IMR-90 (cell line): ENCODE results near the gene HSPA12A. TPM values are rescaled to one million over a fixed set of nuclear protein-coding genes. Genes with fewer than 3 reads are reported as not detected.

Source experiments
- ATAC-seq: fragments of 200-7000 bp; cut with Tn5 transposase; 2 replicates; pipeline ENCODE4 v1.9.1; 2020; ENCODE audit warnings: low read depth, mild to moderate bottlenecking, moderate library complexity
- BruUV-seq: library from RNA; stranded (reverse); fragments of 400-500 nt; replicated peaks from 2 replicates; lab custom pipeline; 2021; lab: Mats Ljungman, UMichigan
- CTCF ChIA-PET: fragments of 300-600 bp; formaldehyde crosslinking; extraction: SDS; loops from one replicate; lab custom pipeline; 2021; ENCODE audit warnings: antibody characterized with exemption; lab: Yijun Ruan, JAX
- POLR2A ChIA-PET: fragments of 300-600 bp; sonication (Branson Sonifier 250); formaldehyde crosslinking; loops from one replicate; lab custom pipeline; 2022; ENCODE audit warnings: antibody characterized with exemption; ENCODE audit not compliant: unreplicated experiment; lab: Charles Lee
- DNase-seq: peaks from one replicate; pipeline ENCODE4 v3.0.0; 2013
- H2AFZ ChIP-seq: replicated peaks from 2 replicates; pipeline ENCODE3; 2013; ENCODE audit warnings: low read length, mild to moderate bottlenecking; ENCODE audit not compliant: poor library complexity
- H2AK5ac ChIP-seq: 2 replicates; pipeline ENCODE4 v1.6.1; 2013; ENCODE audit warnings: low read depth, low read length, inconsistent platforms
- H2AK9ac ChIP-seq: replicated peaks from 2 replicates; pipeline ENCODE3; 2013; ENCODE audit warnings: mild to moderate bottlenecking, low read depth, low read length, moderate library complexity; ENCODE audit not compliant: poor library complexity
- H2BK120ac ChIP-seq: 2 replicates; pipeline ENCODE4 v1.6.1; 2013; ENCODE audit warnings: low read depth, low read length, inconsistent platforms
- H2BK15ac ChIP-seq: 3 replicates; pipeline ENCODE4 v1.6.1; 2013; ENCODE audit warnings: low read depth, low read length, inconsistent platforms
- H2BK20ac ChIP-seq: 2 replicates; pipeline ENCODE4 v1.6.1; 2013; ENCODE audit warnings: low read depth, mild to moderate bottlenecking, inconsistent platforms, low read length, moderate library complexity
- H2BK5ac ChIP-seq: 2 replicates; pipeline ENCODE4 v1.6.1; 2013; ENCODE audit warnings: mild to moderate bottlenecking, low read depth, low read length, inconsistent platforms; ENCODE audit not compliant: poor library complexity, severe bottlenecking
- H3K14ac ChIP-seq: replicated peaks from 2 replicates; pipeline ENCODE4 v1.6.1; 2013; ENCODE audit warnings: low read depth, low read length, inconsistent platforms
- H3K18ac ChIP-seq: 2 replicates; pipeline ENCODE4 v1.6.1; 2013; ENCODE audit warnings: low read depth, low read length, control low read depth
- H3K23ac ChIP-seq: 2 replicates; pipeline ENCODE4 v1.6.1; 2013; ENCODE audit warnings: low read depth, low read length, inconsistent platforms
- H3K27ac ChIP-seq: 2 replicates; pipeline ENCODE4 v1.5.1; 2013; ENCODE audit warnings: mild to moderate bottlenecking, control low read depth, low read length; ENCODE audit not compliant: insufficient read depth
- H3K27me3 ChIP-seq: 2 replicates; pipeline ENCODE4 v1.6.1; 2013; ENCODE audit warnings: low read length; ENCODE audit not compliant: control insufficient read depth, insufficient read depth
- H3K36me3 ChIP-seq: 2 replicates; pipeline ENCODE4 v1.6.1; 2013; ENCODE audit warnings: low read length, mixed read lengths; ENCODE audit not compliant: control insufficient read depth, insufficient read depth
- H3K4ac ChIP-seq: 2 replicates; pipeline ENCODE4 v1.6.1; 2013; ENCODE audit warnings: low read depth, low read length, inconsistent platforms
- H3K4me1 ChIP-seq: 2 replicates; pipeline ENCODE4 v1.6.1; 2013; ENCODE audit warnings: low read length, mixed read lengths; ENCODE audit not compliant: control insufficient read depth, insufficient read depth
- H3K4me2 ChIP-seq: 2 replicates; pipeline ENCODE4 v1.6.1; 2013; ENCODE audit warnings: low read depth, mild to moderate bottlenecking, control low read depth, low read length, moderate library complexity
- H3K4me3 ChIP-seq: 2 replicates; pipeline ENCODE4 v1.5.1; 2013; ENCODE audit warnings: low read depth, mild to moderate bottlenecking, control low read depth, low read length, moderate library complexity; ENCODE audit not compliant: insufficient read depth
- H3K56ac ChIP-seq: 2 replicates; pipeline ENCODE4 v1.6.1; 2013; ENCODE audit warnings: low read length, inconsistent platforms; ENCODE audit not compliant: insufficient read depth; ENCODE audit errors: extremely low read depth
- H3K79me1 ChIP-seq, 2 experiments: 2 replicates each; pipeline ENCODE4 v1.6.1; 2013; ENCODE audit warnings: low read length in 2 of 2, inconsistent platforms in 1 of 2, low read depth in 1 of 2
- H3K9ac ChIP-seq: 2 replicates; pipeline ENCODE4 v1.6.1; 2013; ENCODE audit warnings: low read depth, low read length, control low read depth
- H3K9me1 ChIP-seq: 2 replicates; pipeline ENCODE4 v1.6.1; 2013; ENCODE audit warnings: low read length, inconsistent platforms; ENCODE audit not compliant: insufficient read depth
- H3K9me3 ChIP-seq: 2 replicates; pipeline ENCODE4 v1.6.1; 2013; ENCODE audit warnings: low read length; ENCODE audit not compliant: control insufficient read depth, insufficient read depth
- H4K20me1 ChIP-seq: 2 replicates; pipeline ENCODE4 v1.6.1; 2013; ENCODE audit warnings: low read length, inconsistent platforms; ENCODE audit not compliant: insufficient read depth
- H4K5ac ChIP-seq: 2 replicates; pipeline ENCODE4 v1.6.1; 2013; ENCODE audit warnings: mild to moderate bottlenecking, low read depth, low read length, control low read depth
- H4K8ac ChIP-seq, 2 experiments: 2 replicates each; pipeline ENCODE4 v1.6.1; 2013; ENCODE audit warnings: low read depth in 2 of 2, low read length in 2 of 2, control low read depth in 1 of 2, inconsistent platforms in 1 of 2
- H4K91ac ChIP-seq: 2 replicates; pipeline ENCODE4 v1.6.1; 2013; ENCODE audit warnings: low read depth, low read length, inconsistent platforms; ENCODE audit not compliant: insufficient read depth
- ELK1 ChIP-seq: fragments of 150-350 bp; IDR thresholded peaks from 2 replicates; pipeline ENCODE4 v1.6.1; 2016; ENCODE audit warnings: low read depth, mild to moderate bottlenecking, low read length, moderate library complexity, borderline replicate concordance
- MXI1 ChIP-seq: IDR thresholded peaks from 2 replicates; pipeline ENCODE4 v1.6.1; 2012; ENCODE audit warnings: low read depth, mild to moderate bottlenecking, low read length, moderate library complexity, borderline replicate concordance
- POLR2A ChIP-seq: IDR thresholded peaks from 2 replicates; pipeline ENCODE4 v1.6.1; 2012; ENCODE audit warnings: mild to moderate bottlenecking, low read depth, low read length
- RAD21 ChIP-seq: IDR thresholded peaks from 2 replicates; pipeline ENCODE4 v1.6.1; 2012; ENCODE audit warnings: low read length, improper control_type of control experiment
- RCOR1 ChIP-seq: IDR thresholded peaks from 2 replicates; pipeline ENCODE4 v1.6.1; 2012; ENCODE audit warnings: mild to moderate bottlenecking, low read length, improper control_type of control experiment; ENCODE audit not compliant: insufficient replicate concordance
- SMC3 ChIP-seq: fragments of 150-350 bp; IDR thresholded peaks from 2 replicates; pipeline ENCODE4 v1.6.1; 2016; ENCODE audit warnings: low read depth, mild to moderate bottlenecking, antibody characterized with exemption, low read length, moderate library complexity
- WGBS, 2 experiments: methylation state at CpG; one replicate each; pipeline versions ENCODE4 v1.1.5 to v1.1.7; 2013; ENCODE audit warnings: missing lambda C conversion rate in 2 of 2; ENCODE audit not compliant: insufficient read length in 1 of 2; ENCODE audit errors: extremely low coverage in 2 of 2; 5-methylcytosine and 5-hydroxymethylcytosine counted together
- dilution Hi-C: fragments of 300-500 bp; cut with HindIII; formaldehyde crosslinking; loops from one replicate; pipeline ENCODE4 v1.14.3; 2018; ENCODE audit warnings: low sequenced_read_pairs; ENCODE audit not compliant: unreplicated experiment
- in situ Hi-C: fragments of 300-500 bp; cut with MboI; formaldehyde crosslinking; loops from 3 replicates; pipeline ENCODE4 v1.14.3; 2019; ENCODE audit warnings: low sequenced_read_pairs, inconsistent platforms, mixed read lengths
- intact Hi-C: fragments of 100-400 bp; cut with micrococcal nuclease; formaldehyde crosslinking; loops from 2 replicates; pipeline ENCODE4 v1.10.0; 2022
- polyA plus RNA-seq, 3 experiments: library from polyadenylated mRNA; depleted of rRNA; stranded (reverse); fragments of >200 nt; gene quantifications; 2 replicates each; pipeline ENCODE4 v1.2.3, GENCODE V29; 2012; ENCODE audit warnings: low replicate concordance in 1 of 3
- total RNA-seq: library from RNA; depleted of rRNA; stranded (reverse); fragments of >200 nt; gene quantifications from 2 replicates; pipeline ENCODE4 v1.2.3, GENCODE V29; 2012
- TF ChIP-seq, protein P1 (sequence below): conservative IDR thresholded peaks from 2 replicates; pipeline ENCODE4 v1.5.1; 2012; ENCODE audit warnings: mild to moderate bottlenecking, low read depth, low read length, improper control_type of control experiment

The HSPA12A gene
- total and polyA plus RNA-seq, 2 of the 4 experiments (the other 2 are of a cell fraction), result 16.1 to 16.7 TPM

DNA sequence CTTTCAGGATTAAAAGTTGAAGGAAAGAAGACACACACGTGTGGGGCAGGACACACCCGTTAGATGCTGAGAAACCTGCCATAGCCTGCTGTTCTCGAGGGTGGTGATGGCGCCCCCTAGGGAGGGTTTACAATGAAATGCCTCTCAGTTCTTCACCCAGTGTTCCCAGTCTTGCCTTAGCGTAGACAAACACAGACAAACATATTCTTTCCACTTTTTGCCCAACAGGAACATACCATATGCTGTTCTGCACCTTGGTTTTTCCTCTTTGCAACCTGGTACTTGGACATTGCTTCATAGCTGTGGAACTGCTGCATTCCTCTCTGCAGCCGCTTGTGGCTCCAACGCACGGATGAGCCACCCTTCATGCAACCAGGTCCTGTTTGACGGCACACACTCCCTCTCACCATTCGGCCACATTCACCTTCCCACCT lies 23.3 kb upstream of the HSPA12A start:
- TF ChIP-seq ELK1, result no peak
- no peak for TF ChIP-seq RCOR1
- TF ChIP-seq MXI1, result no peak
- no peak for TF ChIP-seq POLR2A
- 0 out of 2 replicates have a peak, but pooled peaks have one; percentile 4 for TF ChIP-seq SMC3
- TF ChIP-seq RAD21, result peak; percentile 23; the same call in 1 of the 2 replicates
- TF ChIP-seq, protein P1, sequence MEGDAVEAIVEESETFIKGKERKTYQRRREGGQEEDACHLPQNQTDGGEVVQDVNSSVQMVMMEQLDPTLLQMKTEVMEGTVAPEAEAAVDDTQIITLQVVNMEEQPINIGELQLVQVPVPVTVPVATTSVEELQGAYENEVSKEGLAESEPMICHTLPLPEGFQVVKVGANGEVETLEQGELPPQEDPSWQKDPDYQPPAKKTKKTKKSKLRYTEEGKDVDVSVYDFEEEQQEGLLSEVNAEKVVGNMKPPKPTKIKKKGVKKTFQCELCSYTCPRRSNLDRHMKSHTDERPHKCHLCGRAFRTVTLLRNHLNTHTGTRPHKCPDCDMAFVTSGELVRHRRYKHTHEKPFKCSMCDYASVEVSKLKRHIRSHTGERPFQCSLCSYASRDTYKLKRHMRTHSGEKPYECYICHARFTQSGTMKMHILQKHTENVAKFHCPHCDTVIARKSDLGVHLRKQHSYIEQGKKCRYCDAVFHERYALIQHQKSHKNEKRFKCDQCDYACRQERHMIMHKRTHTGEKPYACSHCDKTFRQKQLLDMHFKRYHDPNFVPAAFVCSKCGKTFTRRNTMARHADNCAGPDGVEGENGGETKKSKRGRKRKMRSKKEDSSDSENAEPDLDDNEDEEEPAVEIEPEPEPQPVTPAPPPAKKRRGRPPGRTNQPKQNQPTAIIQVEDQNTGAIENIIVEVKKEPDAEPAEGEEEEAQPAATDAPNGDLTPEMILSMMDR, result peak; percentile 29; the same call in 1 of the 2 replicates
- Histone ChIP-seq H3K23ac (no peak overlapping the region), H4K20me1 (no peaks in the 10 kb centered on the region), H3K9ac (no peak overlapping the region), H2AK9ac (no peak overlapping the region), H2AFZ (no peak overlapping the region), H3K18ac (no peak overlapping the region), H4K91ac (no peak overlapping the region), H3K4ac (no peak overlapping the region), H3K9me3 (no peaks in the 10 kb centered on the region), H2BK20ac (no peak overlapping the region), H3K56ac (no peak overlapping the region), H3K27ac (no peak overlapping the region), H3K4me3 (no peak overlapping the region), H3K9me1 (peaks cover 6% of the 10 kb centered on the region; the same call in 1 of the 2 replicates), H3K27me3 (no peaks in the 10 kb centered on the region), H3K36me3 (no peaks in the 10 kb centered on the region), H2BK5ac (no peak overlapping the region), H3K14ac (no peak overlapping the region), H2BK120ac (no peak overlapping the region), H3K4me2 (no peak overlapping the region), H4K8ac (no peak overlapping the region), H2BK15ac (no peak overlapping the region), H4K5ac (no peak overlapping the region), H3K79me1 (no peaks in the 10 kb centered on the region), H3K4me1 (peaks cover 10% of the 10 kb centered on the region), H2AK5ac (no peak overlapping the region)
- 71% methylated on average over 6 of the region's 10 CpGs; no CpG with 5 or more reads in 1 of the 2 experiments for WGBS, 2 experiments
- CTCF ChIA-PET, result interaction anchor here (0.8 kb wide), 1 partner anchor 18 kb away, joined by 3 read pairs; no protein-coding TSS in a partner anchor
- ATAC-seq (no peak), DNase-seq (no peak)
- in situ Hi-C loops, result no loop called here
- no TSS peak for BruUV-seq
- POLR2A ChIA-PET, result no interaction called here
- intact Hi-C loops, result no loop called here
- dilution Hi-C loops, result no loop called here
